Neuron (in vitro differentiated cells): ENCODE measurements around the gene PIGN.

Experiments used
- H2AFZ ChIP-seq: one replicate; pipeline ENCODE4 v1.6.1; 2013; ENCODE audit warnings: low read depth, mild to moderate bottlenecking, inconsistent platforms, low read length, moderate library complexity
- H3K27me3 ChIP-seq: one replicate; pipeline ENCODE4 v1.6.1; 2013; ENCODE audit warnings: low read length; ENCODE audit not compliant: insufficient read depth
- H3K36me3 ChIP-seq: one replicate; pipeline ENCODE4 v1.6.1; 2013; ENCODE audit warnings: low read length; ENCODE audit not compliant: insufficient read depth
- H3K4me1 ChIP-seq: one replicate; pipeline ENCODE4 v1.6.1; 2013; ENCODE audit warnings: low read length; ENCODE audit not compliant: insufficient read depth
- H3K4me3 ChIP-seq: 2 replicates; pipeline ENCODE4 v1.5.1; 2013; ENCODE audit warnings: mild to moderate bottlenecking, low read length, moderate library complexity
- H3K9me3 ChIP-seq: one replicate; pipeline ENCODE4 v1.6.1; 2013; ENCODE audit warnings: low read length

The PIGN gene

GRCh38 chr18:62089174-62089573, 97.7 kb downstream of the PIGN start:
- Histone ChIP-seq H3K4me1 (peaks cover 3% of the 10 kb centered on the region), H3K9me3 (no peaks in the 10 kb centered on the region), H3K4me3 (no peak overlapping the region), H3K36me3 (peaks cover 4% of the 10 kb centered on the region), H2AFZ (no peak overlapping the region), H3K27me3 (no peaks in the 10 kb centered on the region)

DNA sequence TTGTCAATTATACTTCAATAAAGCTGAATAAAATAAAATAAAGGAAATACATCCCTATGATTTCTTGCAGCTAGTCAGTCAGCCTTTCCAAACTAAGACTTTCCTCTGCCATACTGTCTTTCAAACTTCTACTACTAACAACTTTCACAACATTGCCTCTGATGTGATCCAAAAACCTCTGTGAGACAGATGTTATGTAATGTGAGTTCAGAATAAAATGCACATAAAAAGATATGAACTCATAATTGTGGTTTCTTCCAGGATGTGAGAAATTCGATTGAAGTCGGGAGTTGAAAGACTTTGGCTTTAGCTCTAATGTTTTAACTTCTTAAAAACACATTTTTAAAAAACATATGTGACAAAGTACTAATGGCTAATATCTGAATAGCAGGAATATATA, 98.7 kb downstream of the PIGN start:
- no peaks in the 10 kb centered on the region for H3K9me3 ChIP-seq
- peaks cover 4% of the 10 kb centered on the region for H3K36me3 ChIP-seq
- no peak overlapping the region for H2AFZ ChIP-seq
- H3K4me1 ChIP-seq, result peaks cover 3% of the 10 kb centered on the region
- H3K27me3 ChIP-seq, result no peaks in the 10 kb centered on the region
- H3K4me3 ChIP-seq, result no peak overlapping the region

- H2AFZ ChIP-seq, result no peak overlapping the region
- H3K4me1 ChIP-seq, result peaks cover 3% of the 10 kb centered on the region
- H3K9me3 ChIP-seq, result no peaks in the 10 kb centered on the region
- H3K27me3 ChIP-seq, result no peaks in the 10 kb centered on the region
- H3K36me3 ChIP-seq, result peaks cover 4% of the 10 kb centered on the region
- H3K4me3 ChIP-seq, result no peak overlapping the region
Observed at GRCh38 chr18:62085756-62086155, 101.1 kb downstream of the PIGN start.

DNA sequence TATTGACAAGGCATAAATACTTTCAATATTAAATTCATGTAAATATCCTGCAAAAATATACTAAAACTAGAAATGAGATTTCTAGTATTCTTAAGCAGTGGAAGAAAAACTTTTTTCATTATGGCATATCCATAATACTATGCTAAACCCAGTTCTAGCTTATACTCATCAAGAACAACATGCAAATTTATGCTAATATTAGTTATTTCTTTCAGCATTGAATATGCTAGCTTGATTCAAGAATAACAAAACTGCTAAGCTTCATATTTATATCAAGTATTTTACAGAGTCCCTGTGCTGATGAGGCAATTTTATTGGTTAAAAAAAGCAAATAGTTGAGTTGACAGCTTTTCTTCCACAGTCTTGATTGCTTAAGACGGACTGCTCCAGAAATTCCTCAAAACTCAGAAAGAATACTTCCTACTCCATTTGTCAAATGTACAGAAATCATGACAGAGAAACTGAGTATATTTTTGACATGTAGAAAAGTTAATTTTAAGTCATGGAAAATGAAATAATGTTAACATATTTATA, 105.0 kb downstream of the PIGN start:
- Histone ChIP-seq H2AFZ (no peak overlapping the region), H3K4me3 (no peak overlapping the region), H3K27me3 (no peaks in the 10 kb centered on the region), H3K4me1 (peaks cover 3% of the 10 kb centered on the region), H3K9me3 (no peaks in the 10 kb centered on the region), H3K36me3 (no peaks in the 10 kb centered on the region)

- Histone ChIP-seq H2AFZ (no peak overlapping the region), H3K4me1 (peaks cover 3% of the 10 kb centered on the region)
Observed at GRCh38 chr18:62081248-62081647, 105.6 kb downstream of the PIGN start.

DNA sequence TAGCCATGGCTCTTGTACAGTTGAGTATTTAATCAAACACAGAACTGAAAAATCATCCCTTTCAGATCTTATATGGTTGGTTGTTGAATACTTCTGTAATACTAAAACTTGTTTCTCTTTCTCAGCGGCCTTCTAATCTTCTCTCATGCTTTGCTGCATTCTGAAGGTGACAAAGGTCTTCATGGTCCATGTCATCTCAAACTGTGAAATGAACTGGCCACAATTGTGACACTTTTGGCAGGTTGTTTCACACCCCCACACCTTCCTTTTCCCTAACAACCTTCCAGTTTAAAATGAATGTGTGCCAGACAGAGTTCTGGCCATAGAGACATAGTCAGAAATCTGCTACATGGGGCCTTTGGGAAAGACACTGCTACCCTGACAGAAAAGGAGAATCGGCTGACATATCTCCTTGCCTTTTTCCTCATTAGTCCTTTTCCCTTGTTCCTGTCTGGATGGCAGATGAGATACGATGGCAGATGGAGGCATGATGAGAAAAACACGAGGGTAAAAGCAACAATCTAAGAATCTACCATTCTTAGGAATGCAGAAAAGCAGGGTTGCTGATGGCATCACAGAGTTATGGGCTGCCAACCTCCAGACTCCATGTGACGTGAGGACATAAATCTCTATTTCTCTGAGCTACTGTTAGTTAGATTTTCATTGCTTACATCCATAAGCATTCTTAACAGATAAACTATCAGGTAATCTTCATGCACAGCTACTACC, 106.5 kb downstream of the PIGN start:
- Histone ChIP-seq H3K36me3 (no peaks in the 10 kb centered on the region), H2AFZ (no peak overlapping the region), H3K27me3 (no peaks in the 10 kb centered on the region), H3K9me3 (no peaks in the 10 kb centered on the region), H3K4me1 (peaks cover 3% of the 10 kb centered on the region), H3K4me3 (no peak overlapping the region)

More at GRCh38 chr18:62081248-62081647, 105.6 kb downstream of the PIGN start:
- H3K36me3 ChIP-seq, result no peaks in the 10 kb centered on the region
- no peaks in the 10 kb centered on the region for H3K9me3 ChIP-seq
- no peak overlapping the region for H3K4me3 ChIP-seq
- no peaks in the 10 kb centered on the region for H3K27me3 ChIP-seq

DNA sequence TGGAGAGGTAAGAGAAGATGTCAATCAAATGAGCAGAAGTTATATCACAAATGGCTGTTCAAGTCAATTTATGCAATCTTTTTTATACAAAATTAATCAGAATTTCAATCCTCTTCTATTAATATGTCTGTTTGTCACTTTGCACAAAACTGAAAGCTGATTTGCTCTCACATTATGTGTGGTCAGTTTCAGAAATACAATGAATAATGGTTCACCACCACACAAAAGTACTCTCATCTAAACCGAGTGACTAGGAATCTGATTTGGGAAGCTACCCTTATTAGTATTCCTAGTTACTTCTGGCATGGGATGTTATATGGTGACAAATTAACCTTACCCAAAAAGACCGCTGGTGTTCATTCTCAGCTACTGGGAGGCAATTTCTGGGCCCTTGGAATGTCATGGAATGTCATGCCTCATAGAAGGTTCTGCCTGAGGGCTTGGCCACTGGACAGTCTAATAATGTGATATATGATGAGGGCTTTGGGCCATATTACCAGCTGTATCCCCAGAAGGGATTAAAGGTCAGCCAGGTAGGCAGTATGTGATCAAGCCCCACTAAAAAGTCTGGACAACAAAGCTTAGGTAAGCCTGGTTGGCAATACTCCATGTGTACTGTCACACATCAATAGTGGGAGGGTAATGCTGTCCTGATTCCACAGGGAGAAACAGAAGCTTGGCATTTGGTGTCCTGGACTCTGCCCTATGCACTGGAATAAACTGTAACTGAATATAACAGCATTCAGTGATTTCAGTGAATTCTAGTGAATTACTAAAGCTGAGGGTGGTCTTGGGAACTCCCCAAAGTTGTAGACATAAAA, 113.2 kb downstream of the PIGN start:
- H3K9me3 ChIP-seq, result no peaks in the 10 kb centered on the region
- no peaks in the 10 kb centered on the region for H3K4me1 ChIP-seq
- H2AFZ ChIP-seq, result no peak overlapping the region
- H3K36me3 ChIP-seq, result peaks cover 3% of the 10 kb centered on the region
- H3K4me3 ChIP-seq, result no peak overlapping the region
- H3K27me3 ChIP-seq, result no peaks in the 10 kb centered on the region

- H2AFZ ChIP-seq, result no peak overlapping the region
- no peaks in the 10 kb centered on the region for H3K9me3 ChIP-seq
- no peaks in the 10 kb centered on the region for H3K4me1 ChIP-seq
- H3K27me3 ChIP-seq, result no peaks in the 10 kb centered on the region
- peaks cover 3% of the 10 kb centered on the region for H3K36me3 ChIP-seq
- no peak overlapping the region for H3K4me3 ChIP-seq
Observed at GRCh38 chr18:62072370-62072769, 114.5 kb downstream of the PIGN start.

DNA sequence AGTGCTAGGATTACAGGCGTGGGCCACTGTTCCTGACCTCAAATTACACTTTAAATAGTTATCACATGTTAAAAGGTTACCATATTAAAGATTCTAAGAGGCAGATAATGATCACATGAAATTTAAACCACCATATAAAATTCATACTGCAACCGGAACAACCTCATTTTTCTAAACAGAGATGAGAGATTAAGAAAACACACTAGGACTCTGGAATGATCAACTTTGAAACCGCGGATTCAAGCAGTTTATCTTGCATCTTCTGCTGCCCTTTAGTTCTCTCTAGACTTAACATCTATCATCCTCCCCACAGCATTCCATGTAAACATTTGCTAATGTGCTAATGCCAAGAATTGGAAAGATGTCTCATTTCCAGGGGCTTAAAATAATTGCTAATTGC, 115.8 kb downstream of the PIGN start:
- Histone ChIP-seq H3K36me3 (peaks cover 3% of the 10 kb centered on the region), H3K4me1 (no peaks in the 10 kb centered on the region), H3K4me3 (no peak overlapping the region), H3K9me3 (no peaks in the 10 kb centered on the region), H3K27me3 (no peaks in the 10 kb centered on the region), H2AFZ (no peak overlapping the region)

- Histone ChIP-seq H3K4me1 (no peaks in the 10 kb centered on the region), H2AFZ (no peak overlapping the region), H3K36me3 (peaks cover 3% of the 10 kb centered on the region), H3K9me3 (no peaks in the 10 kb centered on the region), H3K4me3 (no peak overlapping the region), H3K27me3 (no peaks in the 10 kb centered on the region)
Observed at GRCh38 chr18:62070302-62070701, 116.6 kb downstream of the PIGN start.

GRCh38 chr18:62069556-62069955, 117.3 kb downstream of the PIGN start:
- Histone ChIP-seq H3K9me3 (no peaks in the 10 kb centered on the region), H3K4me1 (no peaks in the 10 kb centered on the region), H3K36me3 (peaks cover 3% of the 10 kb centered on the region), H3K27me3 (no peaks in the 10 kb centered on the region), H3K4me3 (no peak overlapping the region), H2AFZ (no peak overlapping the region)

DNA sequence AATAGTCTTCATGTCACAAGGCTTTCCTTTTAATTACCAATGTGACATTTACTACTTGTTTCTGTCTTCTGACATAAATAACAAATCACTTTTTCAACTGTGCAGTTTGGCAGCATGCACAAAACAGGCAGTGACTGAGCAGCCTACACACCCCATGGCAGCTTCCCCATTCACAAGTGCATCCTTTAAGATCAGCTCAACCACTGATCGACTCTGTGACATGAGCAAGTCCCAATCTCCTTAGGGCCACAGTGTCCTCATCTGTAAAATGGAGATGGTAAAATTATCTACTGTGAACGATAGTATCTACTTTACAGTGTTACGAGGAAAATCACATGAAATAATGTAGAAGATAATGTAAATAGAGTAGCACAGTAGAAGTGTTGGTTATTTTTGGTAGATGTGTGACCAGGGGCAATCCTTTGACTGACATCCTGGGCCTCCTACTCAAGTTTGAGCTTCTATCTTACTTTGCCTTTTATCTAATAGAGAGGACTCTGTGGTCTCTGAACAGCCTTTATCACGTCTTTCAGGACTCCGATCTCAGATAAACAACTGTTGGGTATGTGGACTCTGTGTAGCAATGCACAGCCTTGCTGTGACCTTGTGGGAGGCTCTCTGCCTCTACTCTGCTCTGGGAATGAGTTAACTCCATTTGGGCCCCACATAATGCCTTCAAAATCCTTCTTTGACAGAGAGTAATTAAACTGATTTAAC, 120.6 kb downstream of the PIGN start:
- Histone ChIP-seq H2AFZ (no peak overlapping the region), H3K9me3 (no peaks in the 10 kb centered on the region), H3K27me3 (no peaks in the 10 kb centered on the region), H3K4me3 (no peak overlapping the region), H3K4me1 (no peaks in the 10 kb centered on the region), H3K36me3 (no peaks in the 10 kb centered on the region)

GRCh38 chr18:62064361-62064760, 122.5 kb downstream of the PIGN start:
- Histone ChIP-seq H2AFZ (no peak overlapping the region), H3K4me1 (no peaks in the 10 kb centered on the region), H3K27me3 (no peaks in the 10 kb centered on the region), H3K36me3 (no peaks in the 10 kb centered on the region), H3K9me3 (peaks cover 6% of the 10 kb centered on the region), H3K4me3 (no peak overlapping the region)
